GM21576 (cell line): Measurements from ENCODE around the gene CNTN5.

ENCODE experiments used
- ATAC-seq: cut with Tn5 transposase; IDR thresholded peaks from one replicate; pipeline ENCODE4 v1.9.1; 2021; ENCODE audit warnings: mild to moderate bottlenecking, moderate library complexity; ENCODE audit not compliant: unreplicated experiment

Gene CNTN5

DNA sequence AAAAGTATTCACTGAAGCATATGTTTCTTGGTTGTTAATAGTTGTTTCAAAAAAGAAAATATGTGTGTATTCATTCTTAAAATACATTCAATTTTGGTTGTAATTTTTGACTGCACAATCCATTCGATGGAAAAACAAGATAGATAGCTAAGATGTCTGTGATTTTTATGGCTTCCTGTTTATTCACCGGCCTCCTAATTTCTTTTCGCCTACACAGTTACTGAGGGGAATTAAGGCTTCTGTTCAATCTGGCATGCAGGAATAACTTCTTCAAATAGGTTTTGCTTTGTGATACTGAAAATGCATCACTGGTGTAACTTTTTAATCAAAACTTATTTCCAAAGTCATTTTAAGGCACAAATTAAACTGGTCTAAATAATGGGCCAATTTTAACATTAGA is 1375.5 kb downstream of the CNTN5 start:
- ATAC-seq: no peak

DNA sequence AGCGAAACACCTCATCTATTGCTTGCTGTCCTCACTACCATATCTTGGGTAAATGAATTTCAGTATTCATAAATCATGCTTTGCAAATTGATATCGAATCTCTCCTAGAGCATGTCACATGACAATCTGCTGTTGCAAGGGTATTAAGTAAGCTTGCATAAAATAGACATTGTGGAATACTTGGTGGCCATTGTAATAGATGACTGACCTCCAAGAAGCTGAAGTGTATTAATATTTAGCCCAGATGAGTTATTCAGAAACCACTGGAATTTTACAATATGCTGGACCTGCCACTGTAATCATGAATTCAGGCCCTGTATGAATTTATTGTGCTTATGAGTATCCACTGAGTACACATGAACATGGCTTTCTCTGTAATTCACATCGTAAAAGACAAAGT is 1376.7 kb downstream of the CNTN5 start:
- ATAC-seq: no peak

DNA sequence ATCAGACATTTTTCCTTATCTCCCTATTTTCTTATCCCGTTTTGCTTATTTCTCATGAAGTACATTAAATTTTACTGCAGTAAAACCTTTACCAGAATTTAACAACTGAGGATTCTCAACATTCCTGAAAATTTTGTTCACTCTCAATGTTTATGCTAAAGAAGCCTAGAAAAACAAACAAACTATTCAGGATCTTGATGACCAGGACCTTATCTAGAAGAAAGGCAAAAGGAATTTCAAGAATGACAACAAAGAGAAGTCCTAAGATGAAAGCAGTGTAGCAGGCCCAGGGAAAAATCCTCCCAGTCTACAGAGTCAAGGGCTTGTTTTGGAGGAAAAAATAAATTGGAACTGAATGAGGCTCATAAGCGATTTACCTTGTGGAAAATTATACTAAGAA is 1383.1 kb downstream of the CNTN5 start:
- no peak for ATAC-seq

DNA sequence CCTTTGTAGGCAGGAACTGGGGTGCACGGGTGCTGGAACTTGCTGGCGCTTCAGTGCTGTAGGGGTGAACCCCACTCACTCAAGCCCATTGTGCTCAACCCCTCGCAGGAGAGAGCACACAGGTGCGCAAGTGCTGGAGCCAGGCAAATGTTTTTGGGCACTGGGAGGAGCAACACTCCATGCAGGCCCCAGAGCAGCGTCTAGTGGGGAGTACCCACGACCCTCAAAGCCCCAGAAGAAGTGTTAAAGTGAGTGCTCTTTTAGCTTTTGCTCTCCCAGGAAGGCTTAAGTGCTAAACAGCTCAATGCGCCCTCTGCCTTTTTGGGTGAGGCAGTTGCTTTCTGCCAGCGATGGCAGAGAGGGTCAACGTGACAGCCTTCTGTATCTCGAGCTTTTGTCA is 1384.2 kb downstream of the CNTN5 start:
- no peak for ATAC-seq
